Liver (tissue), 3 donors: Measurements from ENCODE around the gene CHMP1B.

Experiments
- ATF3 ChIP-seq: IDR thresholded peaks from 2 replicates; pipeline ENCODE4 v1.6.1; 2016; ENCODE audit warnings: antibody characterized with exemption
- CTCF ChIP-seq: fragments of 150-350 bp; IDR thresholded peaks from 2 replicates; pipeline ENCODE4 v1.5.1; 2017; ENCODE audit warnings: improper control_type of control experiment, low read depth, low read length; ENCODE audit not compliant: missing input control
- RAD21 ChIP-seq, 2 donors: IDR thresholded peaks; 2 replicates each; pipeline ENCODE4 v1.6.1; 2016; ENCODE audit warnings: antibody characterized with exemption in 2 of 2, mild to moderate bottlenecking in 2 of 2
- REST ChIP-seq: IDR thresholded peaks from 2 replicates; pipeline ENCODE4 v1.6.1; 2016; ENCODE audit warnings: antibody characterized with exemption, mild to moderate bottlenecking
- SP1 ChIP-seq: IDR thresholded peaks from 2 replicates; pipeline ENCODE4 v1.6.1; 2018; ENCODE audit warnings: antibody characterized with exemption, mild to moderate bottlenecking
- TAF1 ChIP-seq: conservative IDR thresholded peaks from 2 replicates; pipeline ENCODE4 v1.6.1; 2016; ENCODE audit warnings: antibody characterized with exemption, mild to moderate bottlenecking
- ZBTB33 ChIP-seq: IDR thresholded peaks from 2 replicates; pipeline ENCODE4 v1.6.1; 2016; ENCODE audit warnings: antibody characterized with exemption
- donor health status: healthy.
- donor health status: healthy.

GRCh38 chr18:11834772-11835171 is 16.4 kb upstream of the CHMP1B start:
- no peak for TF ChIP-seq ZBTB33
- no peak for TF ChIP-seq RAD21 (IDR thresholded peaks at IDR 0.05)
- TF ChIP-seq CTCF: no peak
- TF ChIP-seq TAF1: no peak
- no peak for TF ChIP-seq SP1
- no peak for TF ChIP-seq ATF3
- TF ChIP-seq REST: no peak
